Measurements from ENCODE around the gene MRPL18. TPM values are rescaled to one million over a fixed set of nuclear protein-coding genes. Genes with fewer than 3 reads are reported as not detected.

Gene MRPL18
- total and polyA plus RNA-seq, 4 donors = 42.9 to 120 (median 61.3) TPM

DNA sequence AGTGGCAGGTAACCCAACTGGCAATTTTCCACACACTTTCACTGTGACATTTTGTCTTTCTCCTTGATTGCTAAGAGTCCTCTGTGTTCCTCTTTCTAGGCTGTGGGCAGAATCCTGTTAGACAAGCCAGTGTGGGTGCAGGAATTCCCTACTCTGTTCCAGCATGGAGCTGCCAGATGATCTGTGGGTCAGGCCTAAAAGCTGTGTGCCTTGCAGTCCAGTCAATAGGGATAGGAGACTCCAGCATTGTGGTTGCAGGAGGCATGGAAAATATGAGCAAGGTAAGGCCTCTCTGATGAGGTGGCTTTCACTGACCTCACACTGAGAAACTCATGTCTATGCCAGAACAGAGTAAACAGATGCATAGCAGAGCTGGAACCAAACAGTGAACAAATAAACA is 23.4 kb upstream of the MRPL18 start:
- no peak overlapping the region for H3K27ac ChIP-seq (ENCODE audit: low read depth in 1 of 2, low read length in 1 of 2)
- TF ChIP-seq, protein P1, sequence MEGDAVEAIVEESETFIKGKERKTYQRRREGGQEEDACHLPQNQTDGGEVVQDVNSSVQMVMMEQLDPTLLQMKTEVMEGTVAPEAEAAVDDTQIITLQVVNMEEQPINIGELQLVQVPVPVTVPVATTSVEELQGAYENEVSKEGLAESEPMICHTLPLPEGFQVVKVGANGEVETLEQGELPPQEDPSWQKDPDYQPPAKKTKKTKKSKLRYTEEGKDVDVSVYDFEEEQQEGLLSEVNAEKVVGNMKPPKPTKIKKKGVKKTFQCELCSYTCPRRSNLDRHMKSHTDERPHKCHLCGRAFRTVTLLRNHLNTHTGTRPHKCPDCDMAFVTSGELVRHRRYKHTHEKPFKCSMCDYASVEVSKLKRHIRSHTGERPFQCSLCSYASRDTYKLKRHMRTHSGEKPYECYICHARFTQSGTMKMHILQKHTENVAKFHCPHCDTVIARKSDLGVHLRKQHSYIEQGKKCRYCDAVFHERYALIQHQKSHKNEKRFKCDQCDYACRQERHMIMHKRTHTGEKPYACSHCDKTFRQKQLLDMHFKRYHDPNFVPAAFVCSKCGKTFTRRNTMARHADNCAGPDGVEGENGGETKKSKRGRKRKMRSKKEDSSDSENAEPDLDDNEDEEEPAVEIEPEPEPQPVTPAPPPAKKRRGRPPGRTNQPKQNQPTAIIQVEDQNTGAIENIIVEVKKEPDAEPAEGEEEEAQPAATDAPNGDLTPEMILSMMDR (IDR thresholded peaks at IDR 0.05; ENCODE audit: control extremely low read depth, extremely low read depth) = no peak
- DNase-seq (no peak), ATAC-seq (ENCODE audit: insufficient read depth, low FRiP score) (no peak)
- no peak overlapping the region for H3K9ac ChIP-seq (ENCODE audit: insufficient read depth in 1 of 2, low read length in 2 of 2)
- no peaks in the 10 kb centered on the region for H3K27me3 ChIP-seq (ENCODE audit: control insufficient read depth in 3 of 3, insufficient read depth in 3 of 3, low read length in 2 of 3)
- H3K36me3 ChIP-seq (ENCODE audit: control insufficient read depth in 4 of 4, insufficient read depth in 4 of 4, low read length in 4 of 4) = peaks cover 18 to 39% (median 25%) of the 10 kb centered on the region in 4 donors
- peaks cover 0 to 7% (median 0%) of the 10 kb centered on the region in 5 donors for H3K4me1 ChIP-seq (ENCODE audit: control insufficient read depth in 5 of 5, insufficient read depth in 5 of 5, low read length in 5 of 5)
- H3K9me3 ChIP-seq (ENCODE audit: control insufficient read depth in 4 of 4, insufficient read depth in 3 of 4, low read length in 3 of 4) = no peaks in the 10 kb centered on the region
- no peak overlapping the region for H3K4me3 ChIP-seq

DNA sequence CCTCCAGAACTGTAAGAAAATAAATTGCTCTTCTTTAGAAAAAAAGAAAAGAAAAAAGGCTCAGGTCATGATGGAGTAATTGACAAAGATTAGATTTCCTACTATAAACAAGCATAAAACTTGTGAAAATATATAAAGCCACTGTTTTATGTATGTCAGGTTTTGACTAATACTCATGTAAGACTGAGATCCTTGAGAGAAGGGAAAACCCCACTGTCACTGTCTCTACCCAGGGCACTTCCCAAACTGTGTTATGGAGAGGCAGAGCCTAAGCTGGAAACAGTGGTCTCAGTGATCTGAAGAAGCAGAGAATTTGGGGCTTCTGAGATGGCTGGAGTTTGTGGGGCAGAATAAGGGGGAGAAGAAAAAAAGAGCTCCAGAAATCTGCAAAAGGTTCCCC is 20.8 kb upstream of the MRPL18 start:
- DNase-seq = no peak
- H3K36me3 ChIP-seq (ENCODE audit: control insufficient read depth in 4 of 4, insufficient read depth in 4 of 4, low read length in 4 of 4) = peaks cover 14 to 38% (median 23%) of the 10 kb centered on the region in 4 donors
- no peaks in the 10 kb centered on the region for H3K4me1 ChIP-seq (ENCODE audit: control insufficient read depth in 5 of 5, insufficient read depth in 5 of 5, low read length in 5 of 5)
- H3K9ac ChIP-seq (ENCODE audit: insufficient read depth in 1 of 2, low read length in 2 of 2) = no peak overlapping the region
- no peak overlapping the region for H3K27ac ChIP-seq (ENCODE audit: low read depth in 1 of 2, low read length in 1 of 2)
- TF ChIP-seq, protein P1 (IDR thresholded peaks at IDR 0.05; ENCODE audit: control extremely low read depth, extremely low read depth) = no peak
- H3K27me3 ChIP-seq (ENCODE audit: control insufficient read depth in 3 of 3, insufficient read depth in 3 of 3, low read length in 2 of 3) = no peaks in the 10 kb centered on the region
- H3K9me3 ChIP-seq (ENCODE audit: control insufficient read depth in 4 of 4, insufficient read depth in 3 of 4, low read length in 3 of 4) = peaks cover 0 to 3% (median 0%) of the 10 kb centered on the region in 4 donors
- no peak for ATAC-seq (ENCODE audit: insufficient read depth, low FRiP score)
- H3K4me3 ChIP-seq = no peak overlapping the region

DNA sequence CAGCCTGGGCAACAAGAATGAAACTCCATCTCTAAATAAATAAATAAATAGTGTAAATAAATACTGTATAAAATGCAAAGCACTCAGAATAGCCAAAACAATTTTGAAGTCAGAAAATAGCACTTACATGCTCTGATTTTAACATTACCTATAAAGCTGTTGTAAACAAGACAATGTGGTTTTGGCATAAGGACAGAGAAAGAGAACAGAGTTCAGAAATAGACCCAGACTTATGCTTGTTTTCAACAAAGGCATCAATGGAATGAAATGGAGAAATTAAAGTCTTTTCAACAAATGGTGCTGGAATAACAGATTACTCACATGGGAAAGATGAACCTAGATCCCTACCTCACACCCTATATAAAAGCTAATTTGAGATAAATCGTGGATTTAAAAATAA is 18.1 kb upstream of the MRPL18 start:
- peaks cover 12 to 45% (median 21%) of the 10 kb centered on the region in 4 donors for H3K36me3 ChIP-seq (ENCODE audit: control insufficient read depth in 4 of 4, insufficient read depth in 4 of 4, low read length in 4 of 4)
- H3K9me3 ChIP-seq (ENCODE audit: control insufficient read depth in 4 of 4, insufficient read depth in 3 of 4, low read length in 3 of 4) = peaks cover 0 to 3% (median 0%) of the 10 kb centered on the region in 4 donors
- TF ChIP-seq, protein P1 (IDR thresholded peaks at IDR 0.05; ENCODE audit: control extremely low read depth, extremely low read depth) = no peak
- WGBS, 2 donors = 0 to 43% methylated on average over 1 of the region's 1 CpG
- no peak for ATAC-seq (ENCODE audit: insufficient read depth, low FRiP score)
- no peak overlapping the region for H3K4me3 ChIP-seq
- no peak for DNase-seq
- H3K27ac ChIP-seq (ENCODE audit: low read depth in 1 of 2, low read length in 1 of 2) = no peak overlapping the region
- H3K27me3 ChIP-seq (ENCODE audit: control insufficient read depth in 3 of 3, insufficient read depth in 3 of 3, low read length in 2 of 3) = no peaks in the 10 kb centered on the region
- H3K9ac ChIP-seq (ENCODE audit: insufficient read depth in 1 of 2, low read length in 2 of 2) = no peak overlapping the region
- no peaks in the 10 kb centered on the region for H3K4me1 ChIP-seq (ENCODE audit: control insufficient read depth in 5 of 5, insufficient read depth in 5 of 5, low read length in 5 of 5)

DNA sequence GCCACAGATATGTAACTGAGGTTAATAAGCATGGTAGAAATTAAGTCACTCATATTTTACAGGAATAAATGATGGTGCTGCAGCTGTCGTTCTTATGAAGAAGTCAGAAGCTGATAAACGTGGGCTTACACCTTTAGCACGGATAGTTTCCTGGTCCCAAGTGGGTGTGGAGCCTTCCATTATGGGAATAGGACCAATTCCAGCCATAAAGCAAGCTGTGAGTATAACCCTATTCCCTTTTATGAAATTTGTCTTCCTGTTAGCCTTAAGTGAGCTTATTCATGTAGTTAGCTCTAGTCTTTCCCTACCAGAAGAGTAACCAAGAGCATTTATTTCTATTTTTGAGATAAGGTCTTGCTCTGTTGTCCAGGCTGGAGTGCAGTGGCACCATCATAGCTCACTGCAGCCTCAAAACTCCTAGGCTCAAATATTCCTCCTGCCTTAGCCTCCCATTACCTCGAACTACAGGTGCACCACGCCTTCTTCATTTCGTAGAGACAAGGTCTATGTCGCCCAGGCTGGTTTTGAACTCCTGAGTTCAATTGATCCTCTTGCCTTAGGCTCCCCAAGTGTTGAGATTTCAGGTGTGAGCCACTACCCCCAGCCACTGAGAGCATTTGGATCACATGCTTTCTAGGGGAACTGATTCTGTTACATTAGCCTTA is 12.9 kb upstream of the MRPL18 start:
- ATAC-seq (ENCODE audit: insufficient read depth, low FRiP score) (no peak), DNase-seq (no peak)
- Histone ChIP-seq H3K4me3 (no peak overlapping the region), H3K4me1 (ENCODE audit: control insufficient read depth in 5 of 5, insufficient read depth in 5 of 5, low read length in 5 of 5) (no peaks in the 10 kb centered on the region), H3K36me3 (ENCODE audit: control insufficient read depth in 4 of 4, insufficient read depth in 4 of 4, low read length in 4 of 4) (peaks cover 10 to 53% (median 22%) of the 10 kb centered on the region in 4 donors), H3K9ac (ENCODE audit: insufficient read depth in 1 of 2, low read length in 2 of 2) (no peak overlapping the region), H3K27me3 (ENCODE audit: control insufficient read depth in 3 of 3, insufficient read depth in 3 of 3, low read length in 2 of 3) (no peaks in the 10 kb centered on the region), H3K9me3 (ENCODE audit: control insufficient read depth in 4 of 4, insufficient read depth in 3 of 4, low read length in 3 of 4) (peaks cover 0 to 3% (median 0%) of the 10 kb centered on the region in 4 donors), H3K27ac (ENCODE audit: low read depth in 1 of 2, low read length in 1 of 2) (no peak overlapping the region)
- TF ChIP-seq, protein P1 (IDR thresholded peaks at IDR 0.05; ENCODE audit: control extremely low read depth, extremely low read depth) = no peak
- 87 to 91% methylated on average over 7 of the region's 7 CpGs for WGBS, 2 donors

Data from lung (tissue), 12 donors.